ENCODE data around the gene RNLS.

The RNLS gene

GRCh38 chr10:88262591-88263234, 320.4 kb downstream of the RNLS start:
- peaks cover 41% of the 10 kb centered on the region for H3K27me3 Mint-ChIP-seq (ENCODE audit: low read depth)
- H3K36me3 Mint-ChIP-seq (ENCODE audit: low read depth), result peaks cover 11% of the 10 kb centered on the region
- H3K4me1 Mint-ChIP-seq (ENCODE audit: low read depth), result peaks cover 17% of the 10 kb centered on the region
- H3K9me3 Mint-ChIP-seq, result peaks cover 7% of the 10 kb centered on the region
- DNase-seq (ENCODE audit: low spot score), result no peak
- H3K4me3 Mint-ChIP-seq, result no peak overlapping the region
- no peak overlapping the region for H3K27ac Mint-ChIP-seq

GRCh38 chr10:88261152-88261551, 322.0 kb downstream of the RNLS start:
- Mint-ChIP-seq H3K36me3 (ENCODE audit: low read depth) (peaks cover 7% of the 10 kb centered on the region), H3K27me3 (ENCODE audit: low read depth) (peaks cover 35% of the 10 kb centered on the region), H3K9me3 (peaks cover 7% of the 10 kb centered on the region), H3K4me3 (no peak overlapping the region), H3K4me1 (ENCODE audit: low read depth) (peaks cover 7% of the 10 kb centered on the region), H3K27ac (no peak overlapping the region)
- no peak for DNase-seq (ENCODE audit: low spot score)

DNA sequence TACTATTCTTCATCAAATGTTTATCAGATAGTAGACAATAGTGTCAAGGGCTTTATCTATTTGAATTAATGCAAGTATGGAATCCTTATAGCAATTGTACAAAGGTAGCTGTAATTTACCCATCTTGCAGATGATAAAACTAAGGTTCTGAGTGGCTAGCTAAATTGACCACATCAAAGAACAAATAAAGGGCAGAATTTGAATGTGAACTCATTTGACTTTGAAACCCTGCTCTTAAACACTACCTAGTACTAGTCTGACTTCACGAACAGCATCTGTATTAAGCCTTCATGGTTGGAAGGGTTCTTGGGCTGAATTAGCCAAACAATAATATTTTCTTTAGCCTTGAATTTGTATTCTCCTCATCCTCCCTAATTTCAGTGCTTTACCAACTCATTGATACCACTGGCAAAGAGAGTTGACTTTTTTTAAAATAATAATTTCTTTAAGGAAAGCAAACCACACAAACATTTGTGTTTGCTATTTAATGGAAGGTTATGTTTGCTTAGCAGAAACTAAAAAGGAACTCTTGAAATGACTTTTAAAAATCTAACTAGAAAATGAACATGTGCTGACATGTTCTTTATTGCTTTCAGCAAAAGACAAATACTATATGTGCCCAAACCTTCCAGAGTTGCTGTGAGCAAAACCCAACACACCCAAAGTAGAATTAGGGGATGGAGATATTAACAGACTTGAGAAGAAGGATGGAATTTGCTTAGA, 322.6 kb downstream of the RNLS start:
- H3K9me3 Mint-ChIP-seq, result peaks cover 7% of the 10 kb centered on the region
- DNase-seq (ENCODE audit: low spot score), result no peak
- peaks cover 7% of the 10 kb centered on the region for H3K4me1 Mint-ChIP-seq (ENCODE audit: low read depth)
- H3K36me3 Mint-ChIP-seq (ENCODE audit: low read depth), result peaks cover 6% of the 10 kb centered on the region
- H3K27ac Mint-ChIP-seq, result no peak overlapping the region
- H3K27me3 Mint-ChIP-seq (ENCODE audit: low read depth), result peaks cover 31% of the 10 kb centered on the region
- no peak overlapping the region for H3K4me3 Mint-ChIP-seq

GRCh38 chr10:88259381-88259780, 323.7 kb downstream of the RNLS start:
- DNase-seq (ENCODE audit: low spot score), result no peak
- H3K27me3 Mint-ChIP-seq (ENCODE audit: low read depth), result peaks cover 21% of the 10 kb centered on the region
- H3K36me3 Mint-ChIP-seq (ENCODE audit: low read depth), result peaks cover 1% of the 10 kb centered on the region
- no peak overlapping the region for H3K4me3 Mint-ChIP-seq
- H3K9me3 Mint-ChIP-seq, result peaks cover under 1% of the 10 kb centered on the region
- peaks cover 9% of the 10 kb centered on the region for H3K4me1 Mint-ChIP-seq (ENCODE audit: low read depth)
- no peak overlapping the region for H3K27ac Mint-ChIP-seq

DNA sequence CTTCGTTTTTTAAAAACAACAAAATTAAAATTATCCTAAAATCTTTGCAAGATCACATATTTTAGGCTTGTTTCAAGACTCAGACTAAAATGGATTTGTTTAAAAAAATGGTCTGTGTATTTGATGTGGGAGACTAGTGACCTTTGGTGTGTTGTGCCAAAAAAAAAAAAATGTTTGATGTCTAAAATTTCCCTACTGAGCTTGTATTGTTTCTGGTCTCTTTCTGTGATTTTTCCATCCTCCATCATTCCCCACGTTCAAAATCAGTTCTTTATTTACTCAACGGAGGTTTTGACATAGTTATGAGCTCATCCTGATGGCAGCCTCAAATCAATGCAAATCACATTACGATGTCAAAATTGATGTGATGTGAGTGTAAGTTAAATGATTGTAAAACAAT, 326.2 kb downstream of the RNLS start:
- peaks cover 14% of the 10 kb centered on the region for H3K4me1 Mint-ChIP-seq (ENCODE audit: low read depth)
- no peak overlapping the region for H3K4me3 Mint-ChIP-seq
- H3K9me3 Mint-ChIP-seq, result no peaks in the 10 kb centered on the region
- H3K27me3 Mint-ChIP-seq (ENCODE audit: low read depth), result peaks cover 15% of the 10 kb centered on the region
- peaks cover 1% of the 10 kb centered on the region for H3K36me3 Mint-ChIP-seq (ENCODE audit: low read depth)
- no peak for DNase-seq (ENCODE audit: low spot score)
- no peak overlapping the region for H3K27ac Mint-ChIP-seq

DNA sequence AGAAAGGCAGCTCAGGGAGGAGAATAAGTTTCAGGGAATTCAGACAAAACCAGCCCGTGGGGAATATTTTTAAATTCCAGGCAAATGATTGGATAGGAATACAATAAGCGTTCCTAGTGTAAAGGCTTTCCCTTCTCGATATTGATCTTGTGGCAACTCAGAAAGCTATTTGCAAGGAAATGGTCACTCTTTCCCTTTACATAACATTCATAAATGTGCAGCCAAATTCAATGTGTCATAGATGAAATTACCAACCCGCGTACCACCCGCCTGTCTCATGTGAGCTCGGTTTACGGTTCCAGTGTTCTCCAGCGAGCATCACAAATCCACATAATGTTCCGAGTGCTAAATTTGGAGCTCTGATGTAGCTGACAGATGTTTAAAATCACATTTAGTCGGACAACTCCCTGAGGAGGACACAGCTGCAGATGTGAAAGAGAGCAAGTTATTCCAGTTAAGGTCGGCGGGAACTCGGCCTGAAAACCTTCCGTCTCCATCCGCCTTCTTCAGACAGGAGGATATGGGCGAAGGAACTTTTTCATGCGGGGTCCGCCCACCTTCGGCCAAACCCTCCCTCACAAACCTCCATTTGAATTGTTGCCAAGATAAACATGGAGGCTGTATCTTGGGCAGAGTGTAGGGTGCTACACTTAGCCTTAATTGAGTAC, 327.0 kb downstream of the RNLS start:
- Mint-ChIP-seq H3K36me3 (ENCODE audit: low read depth) (peaks cover 1% of the 10 kb centered on the region), H3K4me3 (no peak overlapping the region), H3K9me3 (no peaks in the 10 kb centered on the region), H3K4me1 (ENCODE audit: low read depth) (peaks cover 14% of the 10 kb centered on the region), H3K27me3 (ENCODE audit: low read depth) (peaks cover 12% of the 10 kb centered on the region), H3K27ac (no peak overlapping the region)
- DNase-seq (ENCODE audit: low spot score), result no peak

GRCh38 chr10:88254091-88254490, 329.0 kb downstream of the RNLS start:
- Mint-ChIP-seq H3K9me3 (no peaks in the 10 kb centered on the region), H3K27ac (no peak overlapping the region), H3K4me3 (no peak overlapping the region), H3K4me1 (ENCODE audit: low read depth) (peaks cover 7% of the 10 kb centered on the region), H3K36me3 (ENCODE audit: low read depth) (no peaks in the 10 kb centered on the region), H3K27me3 (ENCODE audit: low read depth) (peaks cover 11% of the 10 kb centered on the region)
- no peak for DNase-seq (ENCODE audit: low spot score)

DNA sequence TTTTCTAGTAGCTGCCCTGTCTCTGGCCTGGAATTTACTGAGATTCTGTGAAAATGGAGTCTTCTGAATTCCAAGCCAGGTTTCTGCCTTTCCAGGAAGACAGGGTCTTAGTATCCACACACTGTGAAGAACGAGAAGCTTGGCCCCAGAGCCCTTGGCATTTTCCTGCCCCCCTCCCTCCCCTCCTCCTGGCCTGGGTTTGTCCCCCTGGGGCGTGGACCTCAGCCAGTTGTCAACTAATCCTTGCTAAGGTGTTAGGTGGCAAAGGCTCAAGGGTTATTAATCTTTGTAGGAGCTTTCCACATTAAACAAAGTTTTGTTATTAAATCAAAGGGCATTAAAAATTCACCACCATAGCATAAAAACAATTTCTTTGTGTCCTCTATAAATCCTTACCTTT, 329.5 kb downstream of the RNLS start:
- Mint-ChIP-seq H3K9me3 (no peaks in the 10 kb centered on the region), H3K4me3 (no peak overlapping the region), H3K27ac (no peak overlapping the region), H3K4me1 (ENCODE audit: low read depth) (peaks cover 7% of the 10 kb centered on the region), H3K36me3 (ENCODE audit: low read depth) (no peaks in the 10 kb centered on the region), H3K27me3 (ENCODE audit: low read depth) (peaks cover 9% of the 10 kb centered on the region)
- no peak for DNase-seq (ENCODE audit: low spot score)

- Mint-ChIP-seq H3K27ac (no peak overlapping the region), H3K9me3 (no peaks in the 10 kb centered on the region), H3K4me1 (ENCODE audit: low read depth) (peaks cover 8% of the 10 kb centered on the region), H3K4me3 (no peak overlapping the region), H3K27me3 (ENCODE audit: low read depth) (peaks cover 9% of the 10 kb centered on the region), H3K36me3 (ENCODE audit: low read depth) (no peaks in the 10 kb centered on the region)
- DNase-seq (ENCODE audit: low spot score), result no peak
Observed at GRCh38 chr10:88253128-88253527, 330.0 kb downstream of the RNLS start.

GRCh38 chr10:88249450-88249849, 333.7 kb downstream of the RNLS start:
- Mint-ChIP-seq H3K9me3 (no peaks in the 10 kb centered on the region), H3K4me1 (ENCODE audit: low read depth) (peaks cover 24% of the 10 kb centered on the region), H3K27ac (no peak overlapping the region), H3K36me3 (ENCODE audit: low read depth) (no peaks in the 10 kb centered on the region), H3K4me3 (no peak overlapping the region), H3K27me3 (ENCODE audit: low read depth) (peaks cover 8% of the 10 kb centered on the region)
- DNase-seq (ENCODE audit: low spot score), result no peak

DNA sequence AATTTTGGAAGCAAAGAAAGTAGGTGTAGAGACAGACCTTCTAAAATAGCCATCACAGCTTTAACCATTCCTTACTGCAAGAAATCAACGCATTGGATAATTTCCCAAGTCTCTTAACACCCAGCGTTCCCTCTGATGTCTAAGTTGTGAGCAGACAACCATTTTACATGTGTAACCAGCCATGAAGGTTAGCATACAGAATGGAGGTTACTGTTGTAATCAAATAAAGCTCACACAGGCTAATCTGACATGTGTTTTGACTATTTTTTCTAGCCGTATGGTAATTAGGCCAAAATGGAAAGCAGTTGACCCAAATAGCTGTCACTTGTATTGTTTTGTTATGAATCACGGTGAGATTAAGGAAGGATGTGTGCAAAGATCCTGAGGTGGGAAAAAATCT, 336.4 kb downstream of the RNLS start:
- H3K4me3 Mint-ChIP-seq, result no peak overlapping the region
- DNase-seq (ENCODE audit: low spot score), result no peak
- peaks cover 19% of the 10 kb centered on the region for H3K4me1 Mint-ChIP-seq (ENCODE audit: low read depth)
- peaks cover 19% of the 10 kb centered on the region for H3K27me3 Mint-ChIP-seq (ENCODE audit: low read depth)
- peaks cover 6% of the 10 kb centered on the region for H3K9me3 Mint-ChIP-seq
- H3K36me3 Mint-ChIP-seq (ENCODE audit: low read depth), result no peaks in the 10 kb centered on the region
- no peak overlapping the region for H3K27ac Mint-ChIP-seq

DNA sequence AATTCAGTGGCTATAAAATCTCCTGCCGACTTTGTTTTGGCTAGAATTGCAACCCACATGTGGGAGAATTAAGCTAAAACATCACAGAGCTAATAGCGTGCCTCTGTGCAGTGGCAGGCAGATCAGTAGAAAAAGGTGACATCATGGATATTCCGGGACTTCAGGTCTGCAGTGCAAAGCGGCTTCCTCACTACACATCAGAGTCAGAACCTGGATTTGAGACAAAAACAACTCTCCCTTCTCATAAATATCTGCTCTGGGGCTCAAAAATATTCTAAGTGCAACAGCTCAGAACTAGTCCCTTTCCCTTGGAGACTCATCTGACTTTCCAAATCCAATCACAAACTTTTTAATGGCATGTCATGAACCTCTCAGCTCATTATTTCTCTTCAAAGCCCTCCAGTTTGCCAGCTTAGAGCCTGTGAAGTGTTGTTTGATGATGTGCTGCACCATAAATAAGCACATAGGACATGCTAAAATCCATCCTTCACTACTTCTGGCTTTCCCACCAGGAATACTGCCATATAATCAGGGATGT, 337.1 kb downstream of the RNLS start:
- H3K9me3 Mint-ChIP-seq, result peaks cover 7% of the 10 kb centered on the region
- no peak for DNase-seq (ENCODE audit: low spot score)
- H3K4me1 Mint-ChIP-seq (ENCODE audit: low read depth), result peaks cover 19% of the 10 kb centered on the region
- H3K27ac Mint-ChIP-seq, result no peak overlapping the region
- peaks cover 25% of the 10 kb centered on the region for H3K27me3 Mint-ChIP-seq (ENCODE audit: low read depth)
- no peaks in the 10 kb centered on the region for H3K36me3 Mint-ChIP-seq (ENCODE audit: low read depth)
- no peak overlapping the region for H3K4me3 Mint-ChIP-seq

GRCh38 chr10:88244781-88245625, 338.1 kb downstream of the RNLS start:
- DNase-seq (ENCODE audit: low spot score), result no peak
- peaks cover 28% of the 10 kb centered on the region for H3K27me3 Mint-ChIP-seq (ENCODE audit: low read depth)
- H3K4me1 Mint-ChIP-seq (ENCODE audit: low read depth), result peaks cover 19% of the 10 kb centered on the region
- no peaks in the 10 kb centered on the region for H3K36me3 Mint-ChIP-seq (ENCODE audit: low read depth)
- no peak overlapping the region for H3K27ac Mint-ChIP-seq
- H3K4me3 Mint-ChIP-seq, result no peak overlapping the region
- H3K9me3 Mint-ChIP-seq, result peaks cover 7% of the 10 kb centered on the region
